Body of pancreas (tissue), 4 donors: ENCODE data around the gene FCAMR. TPM values are rescaled to one million over a fixed set of nuclear protein-coding genes. Genes with fewer than 3 reads are reported as not detected.

Source experiments
- ATAC-seq: fragments of 150-250 bp; one replicate; pipeline ENCODE4 v1.9.1; 2016
- DNase-seq, 4 donors: peaks; one replicate each; pipeline ENCODE4 v3.0.0-alpha.2; 2019
- H3K27ac ChIP-seq, 4 donors: fragments of 200-600 bp; sonication (generic); 1 replicate in 3 of 4; 2 replicates in 1 of 4; pipeline versions ENCODE4 v1.5.1 to v1.6.1; 2016 to 2019; ENCODE audit warnings: mild to moderate bottlenecking in 1 of 4, mixed read lengths in 1 of 4, moderate library complexity in 1 of 4
- H3K27me3 ChIP-seq, 2 donors: fragments of 200-600 bp; sonication (generic); one replicate each; pipeline ENCODE4 v1.6.0; 2016; ENCODE audit warnings: mild to moderate bottlenecking in 1 of 2
- H3K36me3 ChIP-seq, 2 donors: fragments of 200-600 bp; sonication (generic); replicated peaks in 1 of 2; 2 replicates each; pipeline ENCODE4 v1.5.1; 2016; ENCODE audit warnings: low read depth in 2 of 2; ENCODE audit not compliant: insufficient read depth in 1 of 2
- H3K4me1 ChIP-seq: fragments of 200-600 bp; sonication (generic); one replicate; pipeline ENCODE4 v1.6.0; 2016
- H3K4me3 ChIP-seq, 2 donors: fragments of 200-600 bp; sonication (generic); 1 replicate in 1 of 2; 2 replicates in 1 of 2; pipeline ENCODE4 v1.5.1; 2016 to 2019
- H3K9me3 ChIP-seq, 3 donors: fragments of 200-600 bp; sonication (generic); 1 replicate in 2 of 3; 2 replicates in 1 of 3; pipeline ENCODE4 v1.5.1; 2016
- CTCF ChIP-seq, 7 experiments: fragments of 450-650 bp in 4 of 7; fragments of 200-600 bp in 3 of 7; sonication (generic) in 3 of 7; IDR thresholded peaks; one replicate each; pipeline ENCODE4 v1.5.1; 2016 to 2019; ENCODE audit warnings: antibody characterized with exemption in 7 of 7
- POLR2A ChIP-seq, 3 donors: fragments of 450-650 bp; IDR thresholded peaks; one replicate each; pipeline ENCODE4 v1.6.1; 2016; ENCODE audit warnings: antibody characterized with exemption in 3 of 3, mild to moderate bottlenecking in 2 of 3
- WGBS, 2 donors: methylation state at CpG; one replicate each; pipeline ENCODE4 v1.1.5; 2017; 5-methylcytosine and 5-hydroxymethylcytosine counted together
- intact Hi-C: fragments of 100-400 bp; cut with DNase I; formaldehyde crosslinking; loops from one replicate; pipeline ENCODE4 v1.15.1; 2023
- total RNA-seq, 2 donors: library from RNA; depleted of rRNA; stranded (reverse); fragments of >200 nt; gene quantifications; one replicate each; pipeline ENCODE4 v1.1.0, GENCODE V29; 2016

The FCAMR gene
- total RNA-seq, 2 donors from 2014 or later = not detected

- Histone ChIP-seq H3K4me3 (no peak overlapping the region), H3K9me3 (no peaks in the 10 kb centered on the region), H3K4me1 (peaks cover 3% of the 10 kb centered on the region), H3K36me3 (no peaks in the 10 kb centered on the region), H3K27me3 (no peaks in the 10 kb centered on the region), H3K27ac (no peak overlapping the region)
- TF ChIP-seq POLR2A (IDR thresholded peaks at IDR 0.05) = no peak
- TF ChIP-seq CTCF (IDR thresholded peaks at IDR 0.05) = no peak
- ATAC-seq = no peak
- 78 to 87% methylated on average over 6 of the region's 6 CpGs for WGBS, 2 donors
- intact Hi-C loops = no loop called here
- DNase-seq = no peak
Measured at GRCh38 chr1:206960676-206961386, 9.4 kb downstream of the FCAMR start.

GRCh38 chr1:206958144-206958543, 12.1 kb downstream of the FCAMR start:
- no peak for DNase-seq

GRCh38 chr1:206957639-206958038, 12.6 kb downstream of the FCAMR start:
- DNase-seq = no peak
- intact Hi-C loops = no loop called here
- WGBS, 2 donors = 80 to 84% methylated on average over 5 of the region's 5 CpGs
- no peak overlapping the region for H3K4me3 ChIP-seq
- TF ChIP-seq POLR2A (IDR thresholded peaks at IDR 0.05) = no peak
- no peaks in the 10 kb centered on the region for H3K9me3 ChIP-seq
- H3K27ac ChIP-seq = no peak overlapping the region
- no peaks in the 10 kb centered on the region for H3K36me3 ChIP-seq
- H3K4me1 ChIP-seq = peaks cover 32% of the 10 kb centered on the region
- no peaks in the 10 kb centered on the region for H3K27me3 ChIP-seq
- no peak for ATAC-seq

More at GRCh38 chr1:206958144-206958543, 12.1 kb downstream of the FCAMR start:
- intact Hi-C loops = no loop called here
- peaks cover 29% of the 10 kb centered on the region for H3K4me1 ChIP-seq
- H3K9me3 ChIP-seq = no peaks in the 10 kb centered on the region
- H3K27ac ChIP-seq = no peak overlapping the region
- 74 to 78% methylated on average over 2 of the region's 2 CpGs for WGBS, 2 donors
- no peak overlapping the region for H3K4me3 ChIP-seq
- H3K36me3 ChIP-seq = no peaks in the 10 kb centered on the region
- TF ChIP-seq CTCF (IDR thresholded peaks at IDR 0.05) (no peak), POLR2A (IDR thresholded peaks at IDR 0.05) (no peak)
- no peak for ATAC-seq
- no peaks in the 10 kb centered on the region for H3K27me3 ChIP-seq

- no peak overlapping the region for H3K4me3 ChIP-seq
- H3K4me1 ChIP-seq = peaks cover 51% of the 10 kb centered on the region
- no peak for TF ChIP-seq CTCF (IDR thresholded peaks at IDR 0.05)
- TF ChIP-seq POLR2A (IDR thresholded peaks at IDR 0.05) = no peak
- no peaks in the 10 kb centered on the region for H3K36me3 ChIP-seq
- no peaks in the 10 kb centered on the region for H3K9me3 ChIP-seq
- WGBS, 2 donors = 51 to 66% methylated on average over 11 of the region's 11 CpGs
- DNase-seq (no peak), ATAC-seq (no peak)
- intact Hi-C loops = no loop called here
- H3K27me3 ChIP-seq = no peaks in the 10 kb centered on the region
- no peak overlapping the region for H3K27ac ChIP-seq
Measured at GRCh38 chr1:206955476-206956451, 14.5 kb downstream of the FCAMR start.
